Measurements from ENCODE around the gene TTL. TPM values are rescaled to one million over a fixed set of nuclear protein-coding genes. Genes with fewer than 3 reads are reported as not detected.

Gene TTL
- total and polyA plus RNA-seq, 2 of the 13 experiments (the other 11 are each of a cell fraction or from before 2014, with no cell fraction given) = 19.0 to 59.8 TPM

- TF ChIP-seq, protein P1, sequence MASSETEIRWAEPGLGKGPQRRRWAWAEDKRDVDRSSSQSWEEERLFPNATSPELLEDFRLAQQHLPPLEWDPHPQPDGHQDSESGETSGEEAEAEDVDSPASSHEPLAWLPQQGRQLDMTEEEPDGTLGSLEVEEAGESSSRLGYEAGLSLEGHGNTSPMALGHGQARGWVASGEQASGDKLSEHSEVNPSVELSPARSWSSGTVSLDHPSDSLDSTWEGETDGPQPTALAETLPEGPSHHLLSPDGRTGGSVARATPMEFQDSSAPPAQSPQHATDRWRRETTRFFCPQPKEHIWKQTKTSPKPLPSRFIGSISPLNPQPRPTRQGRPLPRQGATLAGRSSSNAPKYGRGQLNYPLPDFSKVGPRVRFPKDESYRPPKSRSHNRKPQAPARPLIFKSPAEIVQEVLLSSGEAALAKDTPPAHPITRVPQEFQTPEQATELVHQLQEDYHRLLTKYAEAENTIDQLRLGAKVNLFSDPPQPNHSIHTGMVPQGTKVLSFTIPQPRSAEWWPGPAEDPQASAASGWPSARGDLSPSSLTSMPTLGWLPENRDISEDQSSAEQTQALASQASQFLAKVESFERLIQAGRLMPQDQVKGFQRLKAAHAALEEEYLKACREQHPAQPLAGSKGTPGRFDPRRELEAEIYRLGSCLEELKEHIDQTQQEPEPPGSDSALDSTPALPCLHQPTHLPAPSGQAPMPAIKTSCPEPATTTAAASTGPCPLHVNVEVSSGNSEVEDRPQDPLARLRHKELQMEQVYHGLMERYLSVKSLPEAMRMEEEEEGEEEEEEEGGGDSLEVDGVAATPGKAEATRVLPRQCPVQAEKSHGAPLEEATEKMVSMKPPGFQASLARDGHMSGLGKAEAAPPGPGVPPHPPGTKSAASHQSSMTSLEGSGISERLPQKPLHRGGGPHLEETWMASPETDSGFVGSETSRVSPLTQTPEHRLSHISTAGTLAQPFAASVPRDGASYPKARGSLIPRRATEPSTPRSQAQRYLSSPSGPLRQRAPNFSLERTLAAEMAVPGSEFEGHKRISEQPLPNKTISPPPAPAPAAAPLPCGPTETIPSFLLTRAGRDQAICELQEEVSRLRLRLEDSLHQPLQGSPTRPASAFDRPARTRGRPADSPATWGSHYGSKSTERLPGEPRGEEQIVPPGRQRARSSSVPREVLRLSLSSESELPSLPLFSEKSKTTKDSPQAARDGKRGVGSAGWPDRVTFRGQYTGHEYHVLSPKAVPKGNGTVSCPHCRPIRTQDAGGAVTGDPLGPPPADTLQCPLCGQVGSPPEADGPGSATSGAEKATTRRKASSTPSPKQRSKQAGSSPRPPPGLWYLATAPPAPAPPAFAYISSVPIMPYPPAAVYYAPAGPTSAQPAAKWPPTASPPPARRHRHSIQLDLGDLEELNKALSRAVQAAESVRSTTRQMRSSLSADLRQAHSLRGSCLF (CRISPR knock-in tag; IDR thresholded peaks at IDR 0.05; ENCODE audit: borderline replicate concordance) = no peak
- TF ChIP-seq ZNF780A (CRISPR knock-in tag; IDR thresholded peaks at IDR 0.05) = no peak
- TF ChIP-seq MAFF (IDR thresholded peaks at IDR 0.05; ENCODE audit: low read depth, low read length) = no peak
- TF ChIP-seq, protein P2, sequence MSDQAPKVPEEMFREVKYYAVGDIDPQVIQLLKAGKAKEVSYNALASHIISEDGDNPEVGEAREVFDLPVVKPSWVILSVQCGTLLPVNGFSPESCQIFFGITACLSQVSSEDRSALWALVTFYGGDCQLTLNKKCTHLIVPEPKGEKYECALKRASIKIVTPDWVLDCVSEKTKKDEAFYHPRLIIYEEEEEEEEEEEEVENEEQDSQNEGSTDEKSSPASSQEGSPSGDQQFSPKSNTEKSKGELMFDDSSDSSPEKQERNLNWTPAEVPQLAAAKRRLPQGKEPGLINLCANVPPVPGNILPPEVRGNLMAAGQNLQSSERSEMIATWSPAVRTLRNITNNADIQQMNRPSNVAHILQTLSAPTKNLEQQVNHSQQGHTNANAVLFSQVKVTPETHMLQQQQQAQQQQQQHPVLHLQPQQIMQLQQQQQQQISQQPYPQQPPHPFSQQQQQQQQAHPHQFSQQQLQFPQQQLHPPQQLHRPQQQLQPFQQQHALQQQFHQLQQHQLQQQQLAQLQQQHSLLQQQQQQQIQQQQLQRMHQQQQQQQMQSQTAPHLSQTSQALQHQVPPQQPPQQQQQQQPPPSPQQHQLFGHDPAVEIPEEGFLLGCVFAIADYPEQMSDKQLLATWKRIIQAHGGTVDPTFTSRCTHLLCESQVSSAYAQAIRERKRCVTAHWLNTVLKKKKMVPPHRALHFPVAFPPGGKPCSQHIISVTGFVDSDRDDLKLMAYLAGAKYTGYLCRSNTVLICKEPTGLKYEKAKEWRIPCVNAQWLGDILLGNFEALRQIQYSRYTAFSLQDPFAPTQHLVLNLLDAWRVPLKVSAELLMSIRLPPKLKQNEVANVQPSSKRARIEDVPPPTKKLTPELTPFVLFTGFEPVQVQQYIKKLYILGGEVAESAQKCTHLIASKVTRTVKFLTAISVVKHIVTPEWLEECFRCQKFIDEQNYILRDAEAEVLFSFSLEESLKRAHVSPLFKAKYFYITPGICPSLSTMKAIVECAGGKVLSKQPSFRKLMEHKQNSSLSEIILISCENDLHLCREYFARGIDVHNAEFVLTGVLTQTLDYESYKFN (CRISPR knock-in tag; conservative IDR thresholded peaks at IDR 0.05) = no peak
- TF ChIP-seq, protein P3, sequence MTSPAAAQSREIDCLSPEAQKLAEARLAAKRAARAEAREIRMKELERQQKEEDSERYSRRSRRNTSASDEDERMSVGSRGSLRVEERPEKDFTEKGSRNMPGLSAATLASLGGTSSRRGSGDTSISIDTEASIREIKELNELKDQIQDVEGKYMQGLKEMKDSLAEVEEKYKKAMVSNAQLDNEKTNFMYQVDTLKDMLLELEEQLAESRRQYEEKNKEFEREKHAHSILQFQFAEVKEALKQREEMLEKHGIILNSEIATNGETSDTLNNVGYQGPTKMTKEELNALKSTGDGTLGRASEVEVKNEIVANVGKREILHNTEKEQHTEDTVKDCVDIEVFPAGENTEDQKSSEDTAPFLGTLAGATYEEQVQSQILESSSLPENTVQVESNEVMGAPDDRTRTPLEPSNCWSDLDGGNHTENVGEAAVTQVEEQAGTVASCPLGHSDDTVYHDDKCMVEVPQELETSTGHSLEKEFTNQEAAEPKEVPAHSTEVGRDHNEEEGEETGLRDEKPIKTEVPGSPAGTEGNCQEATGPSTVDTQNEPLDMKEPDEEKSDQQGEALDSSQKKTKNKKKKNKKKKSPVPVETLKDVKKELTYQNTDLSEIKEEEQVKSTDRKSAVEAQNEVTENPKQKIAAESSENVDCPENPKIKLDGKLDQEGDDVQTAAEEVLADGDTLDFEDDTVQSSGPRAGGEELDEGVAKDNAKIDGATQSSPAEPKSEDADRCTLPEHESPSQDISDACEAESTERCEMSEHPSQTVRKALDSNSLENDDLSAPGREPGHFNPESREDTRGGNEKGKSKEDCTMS (CRISPR knock-in tag; conservative IDR thresholded peaks at IDR 0.05) = no peak
- no peak for TF ChIP-seq CREB1 (IDR thresholded peaks at IDR 0.05)
- TF ChIP-seq CREB1 (CRISPR knock-in tag; IDR thresholded peaks at IDR 0.05) = no peak
- no peak for TF ChIP-seq HIVEP1 (CRISPR knock-in tag; IDR thresholded peaks at IDR 0.05)
- no peak for TF ChIP-seq ZNF605 (CRISPR knock-in tag; IDR thresholded peaks at IDR 0.05)
- no peak for TF ChIP-seq ZMAT5 (CRISPR knock-in tag; IDR thresholded peaks at IDR 0.05; ENCODE audit: borderline replicate concordance, low read depth)
- TF ChIP-seq ZNF816 (CRISPR knock-in tag; IDR thresholded peaks at IDR 0.05; ENCODE audit: borderline replicate concordance) = no peak
- no peak for TF ChIP-seq SUZ12 (IDR thresholded peaks at IDR 0.05; ENCODE audit: low read depth, low read length)
- no peak for TF ChIP-seq MIER2 (CRISPR knock-in tag; IDR thresholded peaks at IDR 0.05)
- no peak for TF ChIP-seq NFIC (IDR thresholded peaks at IDR 0.05; ENCODE audit: low read length)
- TF ChIP-seq, protein P4, sequence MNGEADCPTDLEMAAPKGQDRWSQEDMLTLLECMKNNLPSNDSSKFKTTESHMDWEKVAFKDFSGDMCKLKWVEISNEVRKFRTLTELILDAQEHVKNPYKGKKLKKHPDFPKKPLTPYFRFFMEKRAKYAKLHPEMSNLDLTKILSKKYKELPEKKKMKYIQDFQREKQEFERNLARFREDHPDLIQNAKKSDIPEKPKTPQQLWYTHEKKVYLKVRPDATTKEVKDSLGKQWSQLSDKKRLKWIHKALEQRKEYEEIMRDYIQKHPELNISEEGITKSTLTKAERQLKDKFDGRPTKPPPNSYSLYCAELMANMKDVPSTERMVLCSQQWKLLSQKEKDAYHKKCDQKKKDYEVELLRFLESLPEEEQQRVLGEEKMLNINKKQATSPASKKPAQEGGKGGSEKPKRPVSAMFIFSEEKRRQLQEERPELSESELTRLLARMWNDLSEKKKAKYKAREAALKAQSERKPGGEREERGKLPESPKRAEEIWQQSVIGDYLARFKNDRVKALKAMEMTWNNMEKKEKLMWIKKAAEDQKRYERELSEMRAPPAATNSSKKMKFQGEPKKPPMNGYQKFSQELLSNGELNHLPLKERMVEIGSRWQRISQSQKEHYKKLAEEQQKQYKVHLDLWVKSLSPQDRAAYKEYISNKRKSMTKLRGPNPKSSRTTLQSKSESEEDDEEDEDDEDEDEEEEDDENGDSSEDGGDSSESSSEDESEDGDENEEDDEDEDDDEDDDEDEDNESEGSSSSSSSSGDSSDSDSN (CRISPR knock-in tag; IDR thresholded peaks at IDR 0.05) = no peak
These were observed 61.2 kb downstream of the TTL start (continued) for GRCh38 chr2:112542984-112543661.
